Gastroesophageal sphincter (tissue), 4 donors: ENCODE data around the gene MUSTN1. TPM values are rescaled to one million over a fixed set of nuclear protein-coding genes. Genes with fewer than 3 reads are reported as not detected.

Source experiments
- ATAC-seq: fragments of 150-250 bp; one replicate; pipeline ENCODE4 v1.9.1; 2016; ENCODE audit warnings: mild to moderate bottlenecking, moderate library complexity
- H3K27ac ChIP-seq, 4 donors: fragments of 200-600 bp; sonication (generic) in 3 of 4; 1 replicate in 3 of 4; 2 replicates in 1 of 4; pipeline ENCODE4 v1.5.1; 2016 to 2019
- H3K27me3 ChIP-seq: fragments of 200-600 bp; sonication (generic); one replicate; pipeline ENCODE4 v1.5.1; 2019
- H3K36me3 ChIP-seq, 2 donors: fragments of 200-600 bp; sonication (generic); one replicate each; pipeline ENCODE4 v1.5.1; 2019; ENCODE audit warnings: control low read depth in 1 of 2
- H3K4me1 ChIP-seq, 3 donors: fragments of 200-600 bp; sonication (generic); 1 replicate in 2 of 3; 2 replicates in 1 of 3; pipeline ENCODE4 v1.5.1; 2016 to 2019; ENCODE audit warnings: control low read depth in 2 of 3
- H3K4me3 ChIP-seq, 2 donors: fragments of 200-600 bp; sonication (generic); one replicate each; pipeline ENCODE4 v1.5.1; 2019; ENCODE audit warnings: mild to moderate bottlenecking in 1 of 2, moderate library complexity in 1 of 2
- H3K9me3 ChIP-seq, 3 donors: fragments of 200-600 bp; sonication (generic); one replicate each; pipeline ENCODE4 v1.5.1; 2017 to 2019; ENCODE audit warnings: control low read depth in 2 of 3
- CTCF ChIP-seq, 4 experiments: fragments of 200-600 bp in 2 of 4; fragments of 450-650 bp in 2 of 4; sonication (generic) in 1 of 4; IDR thresholded peaks; one replicate each; pipeline ENCODE4 v1.5.1; 2017 to 2019; ENCODE audit warnings: antibody characterized with exemption in 4 of 4, mild to moderate bottlenecking in 2 of 4, moderate library complexity in 2 of 4
- EP300 ChIP-seq: sonication (generic); formaldehyde crosslinking; IDR thresholded peaks from one replicate; pipeline ENCODE4 v1.6.1; 2017; ENCODE audit warnings: antibody characterized with exemption, mild to moderate bottlenecking
- POLR2A ChIP-seq, 2 donors: fragments of 450-650 bp; IDR thresholded peaks; one replicate each; pipeline ENCODE4 v1.6.1; 2017; ENCODE audit warnings: antibody characterized with exemption in 2 of 2, mild to moderate bottlenecking in 2 of 2, moderate library complexity in 1 of 2
- POLR2AphosphoS5 ChIP-seq: sonication (generic); formaldehyde crosslinking; IDR thresholded peaks from one replicate; pipeline ENCODE4 v1.6.1; 2017; ENCODE audit warnings: antibody characterized with exemption
- WGBS, 2 donors: methylation state at CpG; one replicate each; pipeline ENCODE4 v1.1.5; 2018; ENCODE audit warnings: low coverage in 1 of 2; 5-methylcytosine and 5-hydroxymethylcytosine counted together
- total RNA-seq, 4 donors: library from RNA; depleted of rRNA; stranded (reverse); fragments of >200 nt; gene quantifications; one replicate each; pipeline ENCODE4 v1.1.0, GENCODE V29; 2016

MUSTN1 gene
- total RNA-seq, 4 donors from 2014 or later = 8.6 to 20.9 (median 16.6) TPM

- WGBS, 2 donors = 66 to 75% methylated on average over 4 to 5 of the region's 5 CpGs
- Histone ChIP-seq H3K4me3 (no peak overlapping the region), H3K27me3 (no peaks in the 10 kb centered on the region), H3K36me3 (peaks cover 0 to 11% of the 10 kb centered on the region in 2 donors), H3K9me3 (no peaks in the 10 kb centered on the region), H3K4me1 (peaks cover 0 to 15% (median 0%) of the 10 kb centered on the region in 3 donors), H3K27ac (no peak overlapping the region)
- ATAC-seq = no peak
- TF ChIP-seq EP300 (no peak), CTCF (IDR thresholded peaks at IDR 0.05) (no peak), POLR2AphosphoS5 (no peak), POLR2A (IDR thresholded peaks at IDR 0.05) (no peak)
Observed at GRCh38 chr3:52874160-52874701, 39.4 kb upstream of the MUSTN1 start.

DNA sequence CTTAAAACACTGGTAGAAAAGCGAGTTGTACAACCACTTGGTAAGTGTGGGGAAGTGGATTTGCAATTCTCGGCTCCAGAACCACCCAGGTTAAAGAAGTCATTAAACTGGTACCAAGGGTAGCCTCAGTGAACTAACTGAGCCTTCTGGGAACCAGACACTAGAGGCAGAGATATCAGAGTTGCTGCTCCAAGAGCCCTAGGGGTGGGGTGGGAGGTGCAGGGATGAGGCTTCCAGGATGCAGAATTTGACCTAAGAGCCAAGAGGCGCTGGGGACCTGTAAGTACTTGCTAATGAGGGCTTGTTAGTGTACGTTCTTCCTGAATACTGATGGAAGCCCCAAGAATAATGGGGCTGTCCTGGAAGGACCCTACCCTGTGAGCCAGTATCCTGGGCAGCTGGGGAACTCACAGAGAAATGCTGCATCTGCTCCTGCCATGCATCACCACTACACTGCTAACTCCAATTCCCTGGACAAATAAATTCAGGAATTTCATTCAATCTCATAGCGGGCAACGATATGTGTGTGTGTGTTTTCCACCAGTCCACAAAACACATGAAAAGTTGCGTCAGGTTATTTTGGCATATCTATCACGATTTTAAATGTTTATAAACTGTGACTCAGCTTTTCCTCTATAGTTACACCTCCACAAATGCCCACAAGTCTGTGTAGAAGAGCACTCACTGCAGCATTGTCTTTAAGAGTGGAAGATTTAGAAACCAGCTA is 38.8 kb upstream of the MUSTN1 start:
- H3K9me3 ChIP-seq = no peaks in the 10 kb centered on the region
- no peaks in the 10 kb centered on the region for H3K27me3 ChIP-seq
- WGBS, 2 donors = 62 to 69% methylated on average over 4 to 8 of the region's 8 CpGs
- H3K27ac ChIP-seq = no peak overlapping the region
- H3K4me3 ChIP-seq = no peak overlapping the region
- H3K4me1 ChIP-seq = peaks cover 0 to 15% (median 0%) of the 10 kb centered on the region in 3 donors
- no peak for ATAC-seq
- TF ChIP-seq EP300 (no peak), POLR2AphosphoS5 (no peak), CTCF (IDR thresholded peaks at IDR 0.05) (no peak), POLR2A (IDR thresholded peaks at IDR 0.05) (no peak)
- peaks cover 0 to 4% of the 10 kb centered on the region in 2 donors for H3K36me3 ChIP-seq

- ATAC-seq = no peak
- Histone ChIP-seq H3K9me3 (no peaks in the 10 kb centered on the region), H3K4me1 (peaks cover 0 to 15% (median 0%) of the 10 kb centered on the region in 3 donors), H3K36me3 (peaks cover 0 to under 1% of the 10 kb centered on the region in 2 donors), H3K27ac (no peak overlapping the region), H3K4me3 (no peak overlapping the region), H3K27me3 (no peaks in the 10 kb centered on the region)
- WGBS, 2 donors = 79 to 97% methylated on average over 3 of the region's 3 CpGs
- TF ChIP-seq CTCF (IDR thresholded peaks at IDR 0.05) (no peak), POLR2AphosphoS5 (no peak), EP300 (no peak), POLR2A (IDR thresholded peaks at IDR 0.05) (no peak)
Observed at GRCh38 chr3:52872245-52872644, 37.4 kb upstream of the MUSTN1 start.

DNA sequence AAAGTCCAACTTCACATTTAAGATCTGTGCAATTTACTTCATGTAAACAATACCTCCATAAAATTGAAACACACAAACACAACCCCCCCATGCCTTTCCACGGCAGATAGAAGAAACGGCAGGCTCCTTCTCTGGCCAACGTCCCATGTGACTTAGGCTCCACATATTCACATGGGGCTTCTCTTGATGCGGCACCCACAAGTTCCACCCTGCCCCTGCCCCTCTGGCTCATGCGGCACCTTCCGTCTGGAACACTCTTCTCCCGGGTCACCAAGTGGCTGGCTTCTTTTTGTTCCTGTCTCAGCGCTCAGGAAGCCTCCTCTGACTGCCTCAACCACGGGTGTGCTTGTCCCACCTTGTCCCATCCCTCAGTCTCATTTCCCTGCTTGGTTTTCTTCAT is 36.9 kb upstream of the MUSTN1 start:
- Histone ChIP-seq H3K36me3 (no peaks in the 10 kb centered on the region), H3K4me1 (peaks cover 0 to 15% (median 0%) of the 10 kb centered on the region in 3 donors), H3K9me3 (no peaks in the 10 kb centered on the region), H3K27ac (no peak overlapping the region), H3K4me3 (no peak overlapping the region), H3K27me3 (no peaks in the 10 kb centered on the region)
- no peak for ATAC-seq
- TF ChIP-seq POLR2A (IDR thresholded peaks at IDR 0.05) = no peak
- no peak for TF ChIP-seq CTCF (IDR thresholded peaks at IDR 0.05)
- TF ChIP-seq EP300 = no peak
- no peak for TF ChIP-seq POLR2AphosphoS5
- WGBS, 2 donors = 60 to 83% methylated on average over 4 to 7 of the region's 9 CpGs

- peaks cover 0 to 15% (median 0%) of the 10 kb centered on the region in 3 donors for H3K4me1 ChIP-seq
- no peak for TF ChIP-seq POLR2AphosphoS5
- TF ChIP-seq POLR2A (IDR thresholded peaks at IDR 0.05) = no peak
- no peak for TF ChIP-seq EP300
- TF ChIP-seq CTCF (IDR thresholded peaks at IDR 0.05) = no peak
Observed at GRCh38 chr3:52870471-52870870, 35.7 kb upstream of the MUSTN1 start.

More at GRCh38 chr3:52870471-52870870, 35.7 kb upstream of the MUSTN1 start:
- Histone ChIP-seq H3K27me3 (no peaks in the 10 kb centered on the region), H3K36me3 (no peaks in the 10 kb centered on the region), H3K27ac (no peak overlapping the region), H3K4me3 (no peak overlapping the region), H3K9me3 (no peaks in the 10 kb centered on the region)
- WGBS, 2 donors = 100% methylated on average over 4 of the region's 10 CpGs; no CpG with 5 or more reads in 1 of the 2 donors
- ATAC-seq = no peak
